Activated gamma-delta T cell (primary cell): Measurements from ENCODE around the gene ARHGAP27.
"Not testable (repeated sequence)": the region's sequence is repeated elsewhere in the genome, so short reads cannot be mapped to it uniquely, and the experiment has no call there.

ENCODE experiments used
- DNase-seq: peaks from one replicate; lab custom pipeline; 2025; lab: John Stamatoyannopoulos, UW
- total RNA-seq, 2 donors: gene quantifications; one replicate each; lab custom pipeline; 2026; lab: John Stamatoyannopoulos, UW

Gene ARHGAP27, protein sequence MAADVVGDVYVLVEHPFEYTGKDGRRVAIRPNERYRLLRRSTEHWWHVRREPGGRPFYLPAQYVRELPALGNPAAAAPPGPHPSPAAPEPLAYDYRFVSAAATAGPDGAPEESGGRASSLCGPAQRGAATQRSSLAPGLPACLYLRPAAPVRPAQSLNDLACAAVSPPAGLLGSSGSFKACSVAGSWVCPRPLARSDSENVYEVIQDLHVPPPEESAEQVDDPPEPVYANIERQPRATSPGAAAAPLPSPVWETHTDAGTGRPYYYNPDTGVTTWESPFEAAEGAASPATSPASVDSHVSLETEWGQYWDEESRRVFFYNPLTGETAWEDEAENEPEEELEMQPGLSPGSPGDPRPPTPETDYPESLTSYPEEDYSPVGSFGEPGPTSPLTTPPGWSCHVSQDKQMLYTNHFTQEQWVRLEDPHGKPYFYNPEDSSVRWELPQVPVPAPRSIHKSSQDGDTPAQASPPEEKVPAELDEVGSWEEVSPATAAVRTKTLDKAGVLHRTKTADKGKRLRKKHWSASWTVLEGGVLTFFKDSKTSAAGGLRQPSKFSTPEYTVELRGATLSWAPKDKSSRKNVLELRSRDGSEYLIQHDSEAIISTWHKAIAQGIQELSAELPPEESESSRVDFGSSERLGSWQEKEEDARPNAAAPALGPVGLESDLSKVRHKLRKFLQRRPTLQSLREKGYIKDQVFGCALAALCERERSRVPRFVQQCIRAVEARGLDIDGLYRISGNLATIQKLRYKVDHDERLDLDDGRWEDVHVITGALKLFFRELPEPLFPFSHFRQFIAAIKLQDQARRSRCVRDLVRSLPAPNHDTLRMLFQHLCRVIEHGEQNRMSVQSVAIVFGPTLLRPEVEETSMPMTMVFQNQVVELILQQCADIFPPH
- 154 to 164 reads per million in 2 donors for total RNA-seq

- DNase-seq, result no peak
These were observed at the start of gene ARHGAP27 for GRCh38 chr17:45432405-45433158. Gene ARHGAP27, minus strand, starts transcription at chr17:45432870. Its CDS starts 2,591 bp downstream, at chr17:45430279.

GRCh38 chr17:45482317-45482716 is 49.6 kb upstream of the ARHGAP27 start:
- DNase-seq, result not testable (repeated sequence)

DNA sequence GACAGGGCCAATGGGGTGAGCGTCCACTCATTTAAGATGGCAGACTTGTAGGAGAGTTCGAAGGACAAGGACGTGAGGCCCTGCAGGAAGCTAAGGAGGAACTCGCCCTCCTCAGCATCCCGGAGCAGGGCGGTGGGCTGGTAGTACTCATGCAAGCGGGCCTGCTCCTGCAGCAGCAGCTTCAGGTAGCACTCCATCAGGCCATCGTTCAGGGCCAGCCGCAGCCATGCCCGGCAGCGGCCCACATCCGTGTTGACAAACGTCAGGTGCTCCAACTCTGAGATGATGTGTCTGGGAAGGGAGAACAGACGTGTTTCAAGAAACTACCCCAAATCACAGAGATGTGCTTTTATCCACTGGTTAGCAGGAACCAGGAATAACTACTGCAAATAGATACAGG is 42.8 kb upstream of the ARHGAP27 start:
- DNase-seq, result not testable (repeated sequence)

GRCh38 chr17:45472249-45472648 is 39.6 kb upstream of the ARHGAP27 start:
- DNase-seq, result not testable (repeated sequence)

DNA sequence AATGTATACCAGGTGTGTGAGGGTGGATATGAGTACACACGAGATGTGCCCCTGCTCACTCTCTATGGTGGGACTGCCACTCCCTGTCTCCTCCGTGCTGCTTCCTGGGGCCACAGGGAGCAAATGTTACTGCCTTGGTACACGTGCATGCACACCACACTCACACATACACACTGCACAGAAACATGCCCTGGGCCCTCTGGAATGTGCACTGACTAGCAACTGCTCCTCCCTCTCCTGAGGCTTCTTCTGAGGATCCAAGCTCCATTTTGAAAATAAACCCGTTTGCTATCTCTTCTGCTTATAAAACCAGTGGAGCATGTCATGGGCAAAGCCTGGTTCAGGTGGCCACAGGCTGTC is 36.5 kb upstream of the ARHGAP27 start:
- DNase-seq, result not testable (repeated sequence)

DNA sequence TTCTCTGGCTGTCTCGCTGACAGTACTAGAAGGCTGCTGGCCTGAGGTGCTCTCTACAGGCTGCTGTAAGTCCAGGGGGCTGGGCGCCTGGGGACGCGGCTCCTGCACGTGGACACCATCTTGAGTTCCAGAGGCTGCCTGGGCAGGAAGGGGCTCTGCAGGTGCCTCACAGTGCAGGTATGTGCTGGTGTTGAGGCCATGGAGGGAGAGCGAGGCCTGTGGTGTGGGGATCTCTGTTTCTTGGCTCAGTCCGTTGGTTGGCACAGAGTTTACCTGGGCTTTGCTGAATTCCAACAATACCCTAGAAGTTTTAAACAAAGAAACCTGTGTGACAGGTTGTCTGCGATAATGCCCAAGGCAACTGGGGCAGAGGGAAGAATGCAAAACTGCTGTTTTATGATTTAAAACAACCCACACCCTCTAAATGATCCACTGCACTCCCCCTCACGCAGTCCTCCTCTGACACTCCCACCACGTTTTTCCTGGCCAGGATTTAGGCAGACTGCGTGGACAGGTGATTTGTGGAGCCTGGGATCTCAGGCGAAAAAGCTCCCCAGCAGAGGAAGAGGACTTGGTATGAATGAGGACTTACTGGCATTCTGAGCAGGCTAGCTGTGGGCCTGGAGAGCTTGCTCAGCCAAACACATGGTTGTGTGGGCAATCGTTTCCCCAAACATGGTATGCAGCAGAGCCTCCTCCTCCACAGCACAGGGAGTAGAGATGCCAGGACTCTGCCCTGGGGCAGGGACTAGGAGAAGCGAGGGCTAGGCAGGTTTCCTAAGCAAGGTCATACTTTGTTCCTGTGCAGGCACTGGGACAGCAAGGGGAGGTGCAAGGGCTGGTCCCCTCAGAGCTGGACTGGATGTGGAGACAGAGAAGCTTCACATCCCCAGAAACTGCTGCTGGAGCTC is 35.9 kb upstream of the ARHGAP27 start:
- not testable (repeated sequence) for DNase-seq

- DNase-seq, result not testable (repeated sequence)
These were observed 29.1 kb upstream of the ARHGAP27 start for GRCh38 chr17:45461524-45462327.

GRCh38 chr17:45460422-45460821 is 27.8 kb upstream of the ARHGAP27 start:
- DNase-seq, result not testable (repeated sequence)

GRCh38 chr17:45454341-45454740 is 21.7 kb upstream of the ARHGAP27 start:
- DNase-seq, result not testable (repeated sequence)

DNA sequence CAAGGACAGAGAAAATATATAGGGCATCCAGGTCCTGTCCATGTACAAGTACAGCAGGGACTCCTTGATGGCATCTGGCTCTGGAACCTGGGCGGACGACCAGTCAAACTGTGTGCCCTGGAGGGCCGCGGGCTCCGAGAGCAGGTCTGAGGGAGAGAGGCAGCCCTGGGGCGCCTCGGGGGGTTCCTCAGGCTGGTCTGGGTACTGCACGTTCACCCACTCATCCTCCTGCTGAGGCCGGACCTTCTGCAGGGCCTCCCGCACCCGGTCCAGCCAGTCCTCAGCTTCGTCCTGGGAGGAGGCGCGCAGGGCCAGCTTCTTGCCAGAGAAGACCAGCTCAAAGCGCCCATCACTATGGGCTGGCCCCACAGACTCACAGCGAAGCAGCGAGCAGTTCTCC is 21.1 kb upstream of the ARHGAP27 start:
- DNase-seq, result not testable (repeated sequence)

DNA sequence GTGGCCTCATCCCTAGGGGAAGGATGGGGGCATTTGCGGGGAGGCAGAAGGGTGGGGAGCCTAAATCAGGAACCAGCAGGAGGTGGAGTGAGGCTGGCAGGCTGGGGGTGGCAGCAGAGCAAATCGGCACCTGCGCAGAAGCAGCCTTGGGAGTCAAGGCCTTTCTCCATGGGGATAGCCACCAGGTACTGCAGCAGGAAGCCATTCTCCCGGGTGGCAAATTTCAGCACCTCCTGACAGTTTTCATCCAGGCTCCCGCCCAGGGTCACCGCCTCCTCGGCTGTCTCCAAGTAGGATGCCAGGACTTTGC is 20.5 kb upstream of the ARHGAP27 start:
- DNase-seq, result not testable (repeated sequence)

DNA sequence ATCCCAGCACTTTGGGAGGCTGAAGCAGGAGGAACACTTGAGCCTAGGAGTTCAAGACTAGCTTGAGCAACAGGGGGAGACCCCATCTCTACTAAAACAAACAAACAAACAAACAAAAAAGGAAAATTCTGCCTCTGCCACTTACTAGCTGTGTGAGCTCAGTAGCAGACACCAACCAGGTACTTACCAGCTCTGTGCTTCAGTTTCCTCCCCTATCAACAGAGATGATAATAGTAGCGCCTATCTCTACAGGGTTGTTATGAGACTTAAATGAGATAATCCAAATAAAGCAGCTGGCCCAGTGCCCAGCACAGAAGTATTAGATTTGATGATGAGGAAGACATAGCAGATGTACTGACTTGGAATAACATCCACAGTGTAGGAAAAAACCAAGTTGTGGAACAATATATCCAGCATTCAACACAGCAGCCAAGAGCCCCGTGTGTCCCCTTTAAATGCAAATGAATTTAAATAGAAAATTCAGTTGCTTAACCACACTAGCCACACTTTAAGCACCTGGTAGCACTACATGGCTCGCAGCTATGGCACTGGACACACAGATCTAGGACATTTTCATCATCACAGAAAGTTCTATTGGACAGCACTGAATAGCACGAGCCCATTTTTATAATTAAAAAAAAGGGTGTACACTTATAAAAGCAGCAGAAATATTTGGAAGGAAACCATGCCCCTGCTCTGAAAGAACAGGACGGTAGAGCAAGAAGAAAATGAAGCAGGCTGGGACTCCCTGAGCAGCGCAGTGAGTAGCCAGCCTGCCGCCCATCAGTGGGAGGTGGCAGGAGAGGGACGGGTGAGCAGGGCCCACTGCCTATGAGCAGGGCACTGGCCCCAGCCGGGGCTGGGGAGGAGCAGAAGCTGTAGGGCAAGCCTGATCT is 19.9 kb upstream of the ARHGAP27 start:
- not testable (repeated sequence) for DNase-seq

- DNase-seq, result not testable (repeated sequence)
These were observed 19.0 kb upstream of the ARHGAP27 start for GRCh38 chr17:45451660-45452059.

DNA sequence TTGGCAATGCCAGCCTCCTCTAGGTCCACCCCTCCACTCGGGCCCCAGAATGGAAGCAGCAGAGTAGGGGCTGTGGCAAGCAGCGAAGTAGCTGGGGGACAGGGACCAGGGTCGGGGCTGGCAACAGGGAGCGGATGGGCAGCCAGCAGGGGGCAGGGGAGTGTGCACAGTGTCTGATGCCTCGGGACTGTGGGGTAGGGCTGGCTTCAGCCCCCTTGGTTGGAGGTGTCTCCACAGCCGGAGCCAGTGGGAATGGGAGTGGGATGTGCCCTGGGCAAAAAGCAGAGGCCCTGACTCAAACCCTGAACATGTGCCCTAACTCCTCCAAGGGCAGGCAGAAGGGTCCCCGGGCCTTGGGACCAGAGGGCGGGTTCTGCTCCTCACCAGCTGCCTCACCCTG is 18.5 kb upstream of the ARHGAP27 start:
- DNase-seq, result no peak

- DNase-seq, result not testable (repeated sequence)
These were observed 17.1 kb upstream of the ARHGAP27 start for GRCh38 chr17:45449708-45450329.

DNA sequence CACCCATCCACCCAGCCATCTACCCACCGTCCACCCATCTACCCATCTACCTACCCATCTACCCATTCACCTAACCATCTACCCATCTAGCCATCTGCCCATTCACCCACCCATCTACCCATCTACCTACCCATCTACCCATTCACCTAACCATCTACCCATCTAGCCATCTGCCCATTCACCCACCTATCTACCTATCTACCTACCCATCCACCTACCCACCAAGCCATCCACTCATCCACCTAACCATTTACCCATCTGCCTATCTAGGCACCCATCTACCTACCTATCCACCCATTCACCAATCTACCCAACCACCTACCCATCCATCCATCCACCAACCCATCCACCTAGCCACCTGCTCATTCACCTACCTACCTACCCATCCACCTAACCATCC is 16.6 kb upstream of the ARHGAP27 start:
- DNase-seq, result not testable (repeated sequence)

DNA sequence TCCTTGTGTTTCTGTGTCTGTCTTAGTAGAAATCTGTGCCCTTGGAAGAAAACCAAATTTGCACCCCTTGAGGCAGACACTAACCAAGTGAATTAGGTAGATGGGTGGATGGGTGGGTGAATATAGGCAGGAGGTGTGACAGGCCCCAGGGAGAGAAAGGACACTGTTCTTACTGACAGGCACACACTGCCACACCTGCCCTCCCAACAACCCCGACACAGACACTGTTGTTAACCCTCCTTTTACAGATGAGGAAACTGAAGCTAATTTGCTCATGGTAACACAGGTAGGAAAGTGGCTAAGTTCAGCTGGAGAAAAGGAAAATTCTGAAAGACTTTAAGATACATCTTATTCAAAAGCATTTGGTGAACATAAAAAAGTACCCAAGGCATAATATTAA is 15.8 kb upstream of the ARHGAP27 start:
- not testable (repeated sequence) for DNase-seq

GRCh38 chr17:45448066-45448465 is 15.4 kb upstream of the ARHGAP27 start:
- DNase-seq, result not testable (repeated sequence)

GRCh38 chr17:45447650-45448049 is 15.0 kb upstream of the ARHGAP27 start:
- not testable (repeated sequence) for DNase-seq
